Uterus (tissue), 4 donors: ENCODE data around the gene OXT. TPM values are rescaled to one million over a fixed set of nuclear protein-coding genes. Genes with fewer than 3 reads are reported as not detected.
A peak's percentile ranks its signal among the peaks of the same experiment; 100 is the strongest.

ENCODE experiments used
- DNase-seq, 2 donors: peaks; one replicate each; pipeline ENCODE4 v3.0.0-alpha.2; 2019 to 2020
- H3K27ac ChIP-seq, 2 donors: fragments of 200-600 bp; sonication (generic); 1 replicate in 1 of 2; 2 replicates in 1 of 2; pipeline ENCODE4 v1.5.1; 2016 to 2018
- H3K27me3 ChIP-seq, 2 donors: fragments of 200-600 bp; sonication (generic); one replicate each; pipeline ENCODE4 v1.5.1; 2018 to 2019; ENCODE audit warnings: control low read depth in 1 of 2
- H3K36me3 ChIP-seq, 2 donors: fragments of 200-600 bp; sonication (generic); one replicate each; pipeline ENCODE4 v1.5.1; 2019; ENCODE audit warnings: control low read depth in 1 of 2
- H3K4me1 ChIP-seq, 2 donors: fragments of 200-600 bp; sonication (generic); one replicate each; pipeline ENCODE4 v1.5.1; 2018 to 2019; ENCODE audit warnings: control low read depth in 1 of 2
- H3K4me3 ChIP-seq, 2 donors: fragments of 200-600 bp; sonication (generic); 1 replicate in 1 of 2; 2 replicates in 1 of 2; pipeline ENCODE4 v1.5.1; 2018 to 2019; ENCODE audit warnings: mild to moderate bottlenecking in 1 of 2
- H3K9me3 ChIP-seq, 2 donors: fragments of 200-600 bp; sonication (generic); one replicate each; pipeline ENCODE4 v1.5.1; 2019; ENCODE audit warnings: control low read depth in 1 of 2
- CTCF ChIP-seq, 4 experiments: fragments of 200-600 bp in 2 of 4; fragments of 450-650 bp in 2 of 4; sonication (generic) in 2 of 4; IDR thresholded peaks; one replicate each; pipeline ENCODE4 v1.5.1; 2016 to 2019; ENCODE audit warnings: antibody characterized with exemption in 4 of 4, mild to moderate bottlenecking in 2 of 4, moderate library complexity in 1 of 4
- POLR2A ChIP-seq, 2 donors: fragments of 450-650 bp; IDR thresholded peaks; one replicate each; pipeline ENCODE4 v1.6.1; 2016; ENCODE audit warnings: antibody characterized with exemption in 2 of 2, mild to moderate bottlenecking in 1 of 2, moderate library complexity in 1 of 2
- intact Hi-C: fragments of 100-400 bp; cut with DNase I; formaldehyde crosslinking; loops from one replicate; pipeline ENCODE4 v1.15.1; 2023; ENCODE audit warnings: low total_unique reads
- total RNA-seq, 4 donors: library from RNA; depleted of rRNA in 3 of 4; stranded (reverse); fragments of >200 nt in 3 of 4; gene quantifications; one replicate each; pipeline versions ENCODE4 v1.1.0 to v1.2.4, GENCODE V29; 2014 to 2023
- donor health status: DM: yes; HTN: yes; CAD: no.

The OXT gene
- total RNA-seq, 4 donors from 2014 or later: 4.2 TPM; not detected in 3

- no peak for TF ChIP-seq CTCF (IDR thresholded peaks at IDR 0.05)
- no peak for TF ChIP-seq POLR2A (IDR thresholded peaks at IDR 0.05)
- Histone ChIP-seq H3K27me3 (no peaks in the 10 kb centered on the region), H3K9me3 (no peaks in the 10 kb centered on the region), H3K27ac (peak overlapping the region in 1 of 2 donors; percentile 71), H3K4me3 (no peak overlapping the region), H3K4me1 (no peaks in the 10 kb centered on the region), H3K36me3 (no peaks in the 10 kb centered on the region)
- no peak for DNase-seq
- intact Hi-C loops: no loop called here
These were observed 47.6 kb downstream of the OXT start for GRCh38 chr20:3119044-3119443.

- H3K4me3 ChIP-seq: no peak overlapping the region
- H3K9me3 ChIP-seq: no peaks in the 10 kb centered on the region
- H3K27ac ChIP-seq: no peak overlapping the region
- H3K4me1 ChIP-seq: no peaks in the 10 kb centered on the region
- intact Hi-C loops: no loop called here
- H3K36me3 ChIP-seq: no peaks in the 10 kb centered on the region
- no peaks in the 10 kb centered on the region for H3K27me3 ChIP-seq
- DNase-seq: no peak
- no peak for TF ChIP-seq CTCF (IDR thresholded peaks at IDR 0.05)
- TF ChIP-seq POLR2A (IDR thresholded peaks at IDR 0.05): no peak
These were observed 50.0 kb downstream of the OXT start for GRCh38 chr20:3121271-3121911.

Other genes starting within 250 kb of the OXT start
- 10 to 100 TPM; 13.5 to 43.6 (median 31.3) TPM for gene PCED1A, start 231.0 kb upstream of the OXT start, total RNA-seq
- gene VPS16, start 230.9 kb upstream of the OXT start, total RNA-seq: 10 to 100 TPM in 3 of 4 donors, 1 to 10 TPM in 1; 5.9 to 48.6 (median 37.9) TPM
- gene PTPRA, start 198.1 kb upstream of the OXT start, total RNA-seq: 100 to 1,000 TPM in 2 of 4 donors, 10 to 100 TPM in 2; 80.6 to 121 (median 97.1) TPM
- 1 to 10 TPM in 1 of 4 donors, not detected in 3; 2.3 TPM for gene GNRH2, start 28.0 kb upstream of the OXT start, total RNA-seq
- 100 to 1,000 TPM in 1 of 4 donors, 10 to 100 TPM in 3; 13.2 to 157 (median 35.8) TPM for gene MRPS26, start 25.6 kb upstream of the OXT start, total RNA-seq
- not detected for gene AVP, start 13.1 kb downstream of the OXT start, total RNA-seq
- 10 to 100 TPM; 12.3 to 17.2 (median 12.7) TPM for gene FASTKD5, start 88.2 kb downstream of the OXT start, total RNA-seq
- 10 to 100 TPM in 2 of 4 donors, 1 to 10 TPM in 2; 2.6 to 14.1 (median 8.5) TPM for gene UBOX5, start 88.2 kb downstream of the OXT start, total RNA-seq
- 10 to 100 TPM in 2 of 4 donors, 1 to 10 TPM in 2; 3.6 to 13.1 (median 8.2) TPM for gene LZTS3, start 101.9 kb downstream of the OXT start, total RNA-seq
- 10 to 100 TPM; 37.7 to 74.9 (median 40.1) TPM for gene DDRGK1, start 133.1 kb downstream of the OXT start, total RNA-seq
- gene ITPA, start 137.9 kb downstream of the OXT start, total RNA-seq: 10 to 100 TPM in 3 of 4 donors, 1 to 10 TPM in 1; 6.9 to 25.0 (median 21.8) TPM
- under 1 TPM in 3 of 4 donors, not detected in 1; 0.29 to 0.91 (median 0.76) TPM for gene SLC4A11, start 167.6 kb downstream of the OXT start, total RNA-seq